Loucy (cell line): ENCODE results near the gene CTNND2.

Source experiments
- H2AFZ ChIP-seq: fragments of 200-600 bp; sonication (generic); 2 replicates; pipeline ENCODE4 v1.6.0; 2016; ENCODE audit warnings: antibody characterized with exemption, mild to moderate bottlenecking, low read length, moderate library complexity
- H3F3A ChIP-seq: fragments of 200-600 bp; 2 replicates; pipeline ENCODE4 v1.6.0; 2016; ENCODE audit warnings: antibody characterized with exemption, low read depth, mild to moderate bottlenecking
- H3K27me3 ChIP-seq: fragments of 200-600 bp; sonication (generic); 2 replicates; pipeline ENCODE4 v1.6.1; 2014; ENCODE audit warnings: low read length, mild to moderate bottlenecking; ENCODE audit not compliant: insufficient read depth, poor library complexity, severe bottlenecking
- H3K36me3 ChIP-seq: fragments of 200-600 bp; sonication (generic); 2 replicates; pipeline ENCODE4 v1.6.1; 2016; ENCODE audit warnings: low read length; ENCODE audit not compliant: insufficient read depth
- H3K4me1 ChIP-seq: fragments of 200-600 bp; sonication (generic); 2 replicates; pipeline ENCODE4 v1.5.1; 2014; ENCODE audit warnings: low read length, mild to moderate bottlenecking; ENCODE audit not compliant: insufficient read depth, poor library complexity, severe bottlenecking
- H3K4me2 ChIP-seq: fragments of 200-600 bp; sonication (generic); 2 replicates; pipeline ENCODE4 v1.6.0; 2014; ENCODE audit warnings: antibody characterized with exemption, low read length, low read depth, mild to moderate bottlenecking; ENCODE audit not compliant: poor library complexity, severe bottlenecking
- H3K4me3 ChIP-seq: fragments of 200-600 bp; sonication (generic); 2 replicates; pipeline ENCODE4 v1.5.1; 2014; ENCODE audit warnings: low read length, mild to moderate bottlenecking, mixed read lengths; ENCODE audit not compliant: poor library complexity, severe bottlenecking
- H3K79me2 ChIP-seq: fragments of 200-600 bp; sonication (generic); 2 replicates; pipeline ENCODE4 v1.6.1; 2014; ENCODE audit warnings: low read length; ENCODE audit not compliant: insufficient read depth
- H3K9ac ChIP-seq: fragments of 200-600 bp; sonication (generic); 2 replicates; pipeline ENCODE4 v1.6.0; 2014; ENCODE audit warnings: mild to moderate bottlenecking, low read depth, low read length, moderate library complexity; ENCODE audit not compliant: poor library complexity, severe bottlenecking
- H3K9me2 ChIP-seq: fragments of 200-600 bp; sonication (generic); replicated peaks from 2 replicates; pipeline ENCODE4 v1.6.1; 2016; ENCODE audit warnings: low read depth, low read length, mixed read lengths
- H3K9me3 ChIP-seq: fragments of 200-600 bp; sonication (generic); 2 replicates; pipeline ENCODE4 v1.6.1; 2014; ENCODE audit warnings: mild to moderate bottlenecking, antibody characterized with exemption, low read length, low read depth; ENCODE audit not compliant: insufficient read depth
- H4K20me1 ChIP-seq: fragments of 200-600 bp; sonication (generic); 2 replicates; pipeline ENCODE4 v1.6.0; 2014; ENCODE audit warnings: antibody characterized with exemption, low read length, mild to moderate bottlenecking; ENCODE audit not compliant: insufficient read depth, poor library complexity, severe bottlenecking
- CTCF ChIP-seq: fragments of 200-600 bp; sonication (generic); conservative IDR thresholded peaks from 2 replicates; pipeline ENCODE4 v1.5.1; 2014; ENCODE audit warnings: mild to moderate bottlenecking, antibody characterized with exemption, low read length
- EZH2phosphoT487 ChIP-seq: fragments of 200-600 bp; IDR thresholded peaks from 2 replicates; pipeline ENCODE4 v1.6.1; 2018; ENCODE audit warnings: antibody characterized with exemption, mild to moderate bottlenecking, moderate library complexity, borderline replicate concordance

CTNND2 gene

DNA sequence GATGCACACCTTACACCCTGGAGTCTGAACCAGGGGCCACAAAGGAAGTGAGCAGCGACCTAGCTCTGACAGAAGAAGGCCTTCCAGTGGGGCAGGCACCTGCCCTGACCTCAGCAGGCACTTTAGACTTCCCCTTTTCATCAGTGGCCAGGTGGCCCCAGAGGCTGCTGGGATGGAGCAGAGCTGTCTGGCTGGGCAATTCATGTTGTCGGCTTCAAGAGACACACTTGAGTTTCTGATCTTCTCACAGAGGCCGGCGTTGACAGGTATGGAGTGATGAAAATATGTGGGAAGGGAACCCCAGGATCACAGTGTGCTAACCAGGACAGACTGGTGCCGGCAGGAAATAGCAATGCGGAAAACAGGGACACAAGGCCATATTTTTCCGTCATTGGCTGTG, 375.5 kb downstream of the CTNND2 start:
- Histone ChIP-seq H3K4me3 (no peak overlapping the region), H3K9me3 (no peaks in the 10 kb centered on the region), H3K9ac (no peak overlapping the region), H4K20me1 (no peaks in the 10 kb centered on the region), H3K9me2 (no peaks in the 10 kb centered on the region), H3K4me1 (peaks cover 10% of the 10 kb centered on the region), H3K27me3 (no peaks in the 10 kb centered on the region), H2AFZ (no peak overlapping the region), H3K4me2 (no peak overlapping the region), H3K36me3 (no peaks in the 10 kb centered on the region), H3K79me2 (no peaks in the 10 kb centered on the region), H3F3A (no peaks in the 10 kb centered on the region)
- no peak for TF ChIP-seq CTCF
- no peak for TF ChIP-seq EZH2phosphoT487

DNA sequence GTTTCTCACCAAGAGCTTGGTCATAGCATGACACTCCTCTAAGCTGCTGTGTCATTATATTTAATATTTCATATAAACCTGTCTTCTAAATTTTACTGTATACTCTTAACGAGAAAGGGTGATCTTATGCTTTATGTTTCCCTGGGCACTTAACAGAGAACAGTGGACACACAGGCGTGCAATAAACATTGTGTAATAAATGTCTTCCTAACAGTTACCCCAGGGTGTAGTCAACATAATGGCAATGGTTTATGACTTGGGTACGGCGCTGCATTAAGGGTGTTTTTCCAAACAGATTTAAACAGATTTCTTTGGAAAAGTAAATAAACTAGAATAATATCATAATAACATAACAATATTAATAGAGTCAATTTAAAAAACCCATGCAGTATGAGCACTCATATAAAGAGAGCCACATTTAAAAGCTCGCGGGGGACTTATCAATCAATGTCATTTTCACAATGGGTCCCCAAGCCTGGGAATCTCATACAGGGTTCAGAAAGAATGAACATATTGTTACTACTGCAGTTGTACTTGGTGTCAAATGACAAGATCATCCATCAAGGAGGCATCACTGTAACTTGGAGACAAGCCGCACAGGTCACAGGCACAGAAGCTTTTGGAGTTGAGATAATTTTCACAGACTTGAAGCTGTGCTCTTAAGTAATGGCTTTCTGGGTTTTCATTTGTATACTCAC, 376.4 kb downstream of the CTNND2 start:
- Histone ChIP-seq H3K4me2 (no peak overlapping the region), H3K79me2 (no peaks in the 10 kb centered on the region), H3K9me2 (no peaks in the 10 kb centered on the region), H3K4me1 (peaks cover 10% of the 10 kb centered on the region), H3K9me3 (no peaks in the 10 kb centered on the region), H2AFZ (no peak overlapping the region), H3K9ac (no peak overlapping the region), H3K27me3 (no peaks in the 10 kb centered on the region), H3F3A (no peaks in the 10 kb centered on the region), H3K4me3 (no peak overlapping the region), H3K36me3 (no peaks in the 10 kb centered on the region), H4K20me1 (no peaks in the 10 kb centered on the region)
- TF ChIP-seq EZH2phosphoT487 = no peak
- no peak for TF ChIP-seq CTCF

GRCh38 chr5:11525020-11525419, 379.2 kb downstream of the CTNND2 start:
- TF ChIP-seq EZH2phosphoT487 (no peak), CTCF (no peak)
- Histone ChIP-seq H4K20me1 (no peaks in the 10 kb centered on the region), H3K79me2 (no peaks in the 10 kb centered on the region), H3K27me3 (no peaks in the 10 kb centered on the region), H3K4me2 (no peak overlapping the region), H3F3A (no peaks in the 10 kb centered on the region), H3K36me3 (no peaks in the 10 kb centered on the region), H3K9me2 (no peaks in the 10 kb centered on the region), H3K9me3 (no peaks in the 10 kb centered on the region), H3K4me3 (no peak overlapping the region), H2AFZ (peak overlapping the region; percentile 86), H3K9ac (no peak overlapping the region), H3K4me1 (peaks cover 10% of the 10 kb centered on the region)
